ENCODE results near the gene SLC9A9.

Gene SLC9A9

GRCh38 chr3:143480344-143480743 lies 367.9 kb downstream of the SLC9A9 start:
- Histone ChIP-seq H3K9ac (ENCODE audit: low read depth, low read length) (peak overlapping the region; percentile 58), H3K4me1 (ENCODE audit: control insufficient read depth, insufficient read depth, low read length) (peaks cover 45% of the 10 kb centered on the region), H3K27me3 (ENCODE audit: control insufficient read depth, insufficient read depth, low read length) (no peaks in the 10 kb centered on the region), H3K4me3 (ENCODE audit: low read length) (peak overlapping the region; percentile 20), H3K36me3 (ENCODE audit: insufficient read depth, low read length) (no peaks in the 10 kb centered on the region), H3K4me2 (ENCODE audit: low read length) (no peak overlapping the region), H3K9me3 (replicated peaks; ENCODE audit: low read length) (no peaks in the 10 kb centered on the region)

GRCh38 chr3:143479727-143480126 lies 368.5 kb downstream of the SLC9A9 start:
- Histone ChIP-seq H3K4me2 (ENCODE audit: low read length) (no peak overlapping the region), H3K27me3 (ENCODE audit: control insufficient read depth, insufficient read depth, low read length) (no peaks in the 10 kb centered on the region), H3K9me3 (replicated peaks; ENCODE audit: low read length) (no peaks in the 10 kb centered on the region), H3K9ac (ENCODE audit: low read depth, low read length) (peak overlapping the region; percentile 58), H3K4me3 (ENCODE audit: low read length) (peak overlapping the region; percentile 3), H3K36me3 (ENCODE audit: insufficient read depth, low read length) (no peaks in the 10 kb centered on the region), H3K4me1 (ENCODE audit: control insufficient read depth, insufficient read depth, low read length) (peaks cover 42% of the 10 kb centered on the region)

- Histone ChIP-seq H3K27me3 (ENCODE audit: control insufficient read depth, insufficient read depth, low read length) (no peaks in the 10 kb centered on the region), H3K9me3 (replicated peaks; ENCODE audit: low read length) (no peaks in the 10 kb centered on the region), H3K4me3 (ENCODE audit: low read length) (no peak overlapping the region), H3K4me2 (ENCODE audit: low read length) (no peak overlapping the region), H3K9ac (ENCODE audit: low read depth, low read length) (no peak overlapping the region), H3K36me3 (ENCODE audit: insufficient read depth, low read length) (no peaks in the 10 kb centered on the region), H3K4me1 (ENCODE audit: control insufficient read depth, insufficient read depth, low read length) (peaks cover 40% of the 10 kb centered on the region)
Observed at GRCh38 chr3:143478115-143478693, 370.1 kb downstream of the SLC9A9 start.

GRCh38 chr3:143476965-143477640 lies 371.2 kb downstream of the SLC9A9 start:
- no peaks in the 10 kb centered on the region for H3K9me3 ChIP-seq (replicated peaks; ENCODE audit: low read length)
- H3K4me2 ChIP-seq (ENCODE audit: low read length): no peak overlapping the region
- no peaks in the 10 kb centered on the region for H3K27me3 ChIP-seq (ENCODE audit: control insufficient read depth, insufficient read depth, low read length)
- H3K4me1 ChIP-seq (ENCODE audit: control insufficient read depth, insufficient read depth, low read length): peaks cover 32% of the 10 kb centered on the region
- H3K36me3 ChIP-seq (ENCODE audit: insufficient read depth, low read length): no peaks in the 10 kb centered on the region
- H3K9ac ChIP-seq (ENCODE audit: low read depth, low read length): no peak overlapping the region
- no peak overlapping the region for H3K4me3 ChIP-seq (ENCODE audit: low read length)

- Histone ChIP-seq H3K4me1 (ENCODE audit: control insufficient read depth, insufficient read depth, low read length) (peaks cover 21% of the 10 kb centered on the region), H3K36me3 (ENCODE audit: insufficient read depth, low read length) (no peaks in the 10 kb centered on the region), H3K4me2 (ENCODE audit: low read length) (no peak overlapping the region), H3K9me3 (replicated peaks; ENCODE audit: low read length) (no peaks in the 10 kb centered on the region), H3K9ac (ENCODE audit: low read depth, low read length) (no peak overlapping the region), H3K27me3 (ENCODE audit: control insufficient read depth, insufficient read depth, low read length) (no peaks in the 10 kb centered on the region), H3K4me3 (ENCODE audit: low read length) (no peak overlapping the region)
Observed at GRCh38 chr3:143475981-143476380, 372.3 kb downstream of the SLC9A9 start.

- H3K4me3 ChIP-seq (ENCODE audit: low read length): no peak overlapping the region
Observed at GRCh38 chr3:143472731-143473523, 375.3 kb downstream of the SLC9A9 start.

GRCh38 chr3:143471705-143472104 lies 376.6 kb downstream of the SLC9A9 start:
- H3K36me3 ChIP-seq (ENCODE audit: insufficient read depth, low read length): no peaks in the 10 kb centered on the region

More at GRCh38 chr3:143472731-143473523, 375.3 kb downstream of the SLC9A9 start:
- H3K4me2 ChIP-seq (ENCODE audit: low read length): no peak overlapping the region
- no peaks in the 10 kb centered on the region for H3K27me3 ChIP-seq (ENCODE audit: control insufficient read depth, insufficient read depth, low read length)
- no peaks in the 10 kb centered on the region for H3K4me1 ChIP-seq (ENCODE audit: control insufficient read depth, insufficient read depth, low read length)
- no peak overlapping the region for H3K9ac ChIP-seq (ENCODE audit: low read depth, low read length)
- no peaks in the 10 kb centered on the region for H3K9me3 ChIP-seq (replicated peaks; ENCODE audit: low read length)
- no peaks in the 10 kb centered on the region for H3K36me3 ChIP-seq (ENCODE audit: insufficient read depth, low read length)

GRCh38 chr3:143469159-143469558 lies 379.1 kb downstream of the SLC9A9 start:
- Histone ChIP-seq H3K4me3 (ENCODE audit: low read length) (no peak overlapping the region), H3K9me3 (replicated peaks; ENCODE audit: low read length) (no peaks in the 10 kb centered on the region), H3K4me2 (ENCODE audit: low read length) (no peak overlapping the region), H3K4me1 (ENCODE audit: control insufficient read depth, insufficient read depth, low read length) (peaks cover 7% of the 10 kb centered on the region), H3K9ac (ENCODE audit: low read depth, low read length) (no peak overlapping the region), H3K27me3 (ENCODE audit: control insufficient read depth, insufficient read depth, low read length) (no peaks in the 10 kb centered on the region), H3K36me3 (ENCODE audit: insufficient read depth, low read length) (no peaks in the 10 kb centered on the region)

More at GRCh38 chr3:143471705-143472104, 376.6 kb downstream of the SLC9A9 start:
- no peak overlapping the region for H3K4me3 ChIP-seq (ENCODE audit: low read length)
- no peaks in the 10 kb centered on the region for H3K27me3 ChIP-seq (ENCODE audit: control insufficient read depth, insufficient read depth, low read length)
- no peaks in the 10 kb centered on the region for H3K9me3 ChIP-seq (replicated peaks; ENCODE audit: low read length)
- no peak overlapping the region for H3K4me2 ChIP-seq (ENCODE audit: low read length)
- no peak overlapping the region for H3K9ac ChIP-seq (ENCODE audit: low read depth, low read length)
- no peaks in the 10 kb centered on the region for H3K4me1 ChIP-seq (ENCODE audit: control insufficient read depth, insufficient read depth, low read length)

GRCh38 chr3:143465666-143466065 lies 382.6 kb downstream of the SLC9A9 start:
- peaks cover 7% of the 10 kb centered on the region for H3K4me1 ChIP-seq (ENCODE audit: control insufficient read depth, insufficient read depth, low read length)
- no peaks in the 10 kb centered on the region for H3K36me3 ChIP-seq (ENCODE audit: insufficient read depth, low read length)
- H3K27me3 ChIP-seq (ENCODE audit: control insufficient read depth, insufficient read depth, low read length): no peaks in the 10 kb centered on the region
- H3K4me2 ChIP-seq (ENCODE audit: low read length): no peak overlapping the region
- H3K9me3 ChIP-seq (replicated peaks; ENCODE audit: low read length): no peaks in the 10 kb centered on the region
- no peak overlapping the region for H3K9ac ChIP-seq (ENCODE audit: low read depth, low read length)
- no peak overlapping the region for H3K4me3 ChIP-seq (ENCODE audit: low read length)

GRCh38 chr3:143464850-143465249 lies 383.4 kb downstream of the SLC9A9 start:
- H3K4me3 ChIP-seq (ENCODE audit: low read length): no peak overlapping the region
- no peaks in the 10 kb centered on the region for H3K9me3 ChIP-seq (replicated peaks; ENCODE audit: low read length)
- H3K4me2 ChIP-seq (ENCODE audit: low read length): no peak overlapping the region
- no peaks in the 10 kb centered on the region for H3K27me3 ChIP-seq (ENCODE audit: control insufficient read depth, insufficient read depth, low read length)
- no peak overlapping the region for H3K9ac ChIP-seq (ENCODE audit: low read depth, low read length)
- H3K36me3 ChIP-seq (ENCODE audit: insufficient read depth, low read length): no peaks in the 10 kb centered on the region
- H3K4me1 ChIP-seq (ENCODE audit: control insufficient read depth, insufficient read depth, low read length): peaks cover 7% of the 10 kb centered on the region

GRCh38 chr3:143455480-143455879 lies 392.8 kb downstream of the SLC9A9 start:
- H3K9ac ChIP-seq (ENCODE audit: low read depth, low read length): no peak overlapping the region
- H3K9me3 ChIP-seq (replicated peaks; ENCODE audit: low read length): no peaks in the 10 kb centered on the region
- no peaks in the 10 kb centered on the region for H3K36me3 ChIP-seq (ENCODE audit: insufficient read depth, low read length)
- H3K27me3 ChIP-seq (ENCODE audit: control insufficient read depth, insufficient read depth, low read length): no peaks in the 10 kb centered on the region
- no peak overlapping the region for H3K4me3 ChIP-seq (ENCODE audit: low read length)
- no peak overlapping the region for H3K4me2 ChIP-seq (ENCODE audit: low read length)
- no peaks in the 10 kb centered on the region for H3K4me1 ChIP-seq (ENCODE audit: control insufficient read depth, insufficient read depth, low read length)

Data from skeletal muscle satellite cell (primary cell).